ENCODE measurements around the gene GSK3B. TPM values are rescaled to one million over a fixed set of nuclear protein-coding genes. Genes with fewer than 3 reads are reported as not detected.

The GSK3B gene
- total and polyA plus RNA-seq, 10 of the 15 experiments (the other 5 are each of a cell fraction or from before 2014, with no cell fraction given), result 8.5 to 49.8 (median 25.5) TPM

GRCh38 chr3:119891944-119892721, 202.1 kb downstream of the GSK3B start:
- peaks cover 4% of the 10 kb centered on the region for H3K9me3 ChIP-seq (replicated peaks; ENCODE audit: control insufficient read depth, insufficient read depth, low read length)
- H3K9ac ChIP-seq (ENCODE audit: control insufficient read depth, insufficient read depth, low read length), result no peak overlapping the region
- FAIRE-seq, result peak; percentile 71
- no peak overlapping the region for H3K27ac ChIP-seq (ENCODE audit: control insufficient read depth, insufficient read depth)
- H3K36me3 ChIP-seq (ENCODE audit: control insufficient read depth in 2 of 2, insufficient read depth in 2 of 2, low read length in 1 of 2), result peaks cover 0 to 5% of the 10 kb centered on the region in 2 experiments; a peak in 1 of 4 replicates
- ChIA-PET SMC1A (ENCODE audit: uncharacterized antibody, unreplicated experiment) (interaction anchor here (0.6 to 5.0 kb wide), 32 partner anchors 10 to 525 kb away, joined by 3 to 81 read pairs (median 4); no protein-coding TSS in a partner anchor), RAD21 (ENCODE audit: unreplicated experiment) (interaction anchor here (0.6 to 2.1 kb wide), 28 partner anchors 13 to 525 kb away, joined by 3 to 17 read pairs (median 3); no protein-coding TSS in a partner anchor), POLR2A (interaction anchor here (0.9 kb wide), 1 partner anchor 293 kb away, joined by 3 read pairs; no protein-coding TSS in a partner anchor), CTCF (interaction anchor here (0.6 to 4.7 kb wide), 52 partner anchors 11 to 667 kb away, joined by 3 to 66 read pairs (median 4); no protein-coding TSS in a partner anchor)
- intact Hi-C loops (cut with micrococcal nuclease; ENCODE audit: unreplicated experiment), result loop anchor here (1.0 to 5.0 kb wide), 6 partner anchors 203 to 525 kb away; partner anchors contain the start of gene GSK3B
- H3K4me2 ChIP-seq (ENCODE audit: control insufficient read depth, insufficient read depth), result no peak overlapping the region
- TF ChIP-seq ZBTB33 (IDR thresholded peaks at IDR 0.05), result peak; percentile 91
- TF ChIP-seq RAD21 (IDR thresholded peaks at IDR 0.05; ENCODE audit: insufficient read depth, low read depth, low read length), result peak; percentile 97
- TF ChIP-seq SMC3 (IDR thresholded peaks at IDR 0.05; ENCODE audit: borderline replicate concordance, low read length), result peak; percentile 89
- peak; percentile 31; the same call in 1 of the 2 replicates for TF ChIP-seq POLR2AphosphoS5 (IDR thresholded peaks at IDR 0.05; ENCODE audit: low read length)
- TF ChIP-seq EED (IDR thresholded peaks at IDR 0.05; ENCODE audit: low read depth), result no peak
- peak; percentile 57 to 70 (median 66) for TF ChIP-seq CTCF (IDR thresholded peaks at IDR 0.05 in 2 of 3, conservative IDR thresholded peaks at IDR 0.05 in 1 of 3; ENCODE audit: control insufficient read depth in 2 of 3, extremely low read depth in 1 of 3, insufficient read depth in 1 of 3, low read depth in 3 of 3, low read length in 3 of 3)
- TF ChIP-seq BHLHE40 (IDR thresholded peaks at IDR 0.05; ENCODE audit: borderline replicate concordance in 1 of 2, low read depth in 2 of 2, low read length in 1 of 2), result no peak
- 0 out of 2 replicates have a peak, but pooled peaks have one; percentile 22 for TF ChIP-seq MLLT1 (IDR thresholded peaks at IDR 0.05)
- ATAC-seq, result peak; percentile 88
- BruUV-seq (replicated peaks), result no TSS peak
- H3K27me3 ChIP-seq (replicated peaks in 1 of 2; ENCODE audit: control insufficient read depth in 2 of 2, insufficient read depth in 2 of 2, low read length in 1 of 2), result no peaks in the 10 kb centered on the region
- in situ Hi-C loops (cut with MboI), result loop anchor here (10.0 kb wide), 1 partner anchor 523 kb away; no protein-coding TSS in a partner anchor
- H4K20me1 ChIP-seq (ENCODE audit: control insufficient read depth, insufficient read depth), result no peaks in the 10 kb centered on the region
- 62% methylated on average over 10 of the region's 10 CpGs for WGBS (ENCODE audit: insufficient coverage, insufficient replicate concordance, low lambda C conversion rate, missing lambda C conversion rate)
- no peaks in the 10 kb centered on the region for H3K4me1 ChIP-seq (ENCODE audit: control insufficient read depth, insufficient read depth, low read length)
- no peaks in the 10 kb centered on the region for H3K79me2 ChIP-seq (ENCODE audit: control insufficient read depth, insufficient read depth, low read length)
- H3K4me3 ChIP-seq, result no peak overlapping the region
- DNase-seq (ENCODE audit: low read depth, low spot score), result peak; percentile 30
- H2AFZ ChIP-seq (ENCODE audit: control insufficient read depth, low read depth, low read length), result no peak overlapping the region
